Common myeloid progenitor, CD34-positive (primary cell): ENCODE measurements around the gene INPP4B.

ENCODE experiments used
- CTCF ChIA-PET: fragments of 350-600 bp; sonication (Branson Sonifier 250); formaldehyde crosslinking; loops from one replicate; lab custom pipeline; 2021; ENCODE audit warnings: antibody characterized with exemption; lab: Charles Lee
- POLR2A ChIA-PET: fragments of 350-600 bp; sonication (Branson Sonifier 250); formaldehyde crosslinking; loops from one replicate; lab custom pipeline; 2021; ENCODE audit warnings: antibody characterized with exemption; lab: Charles Lee
- DNase-seq, 3 donors: peaks; one replicate each; pipeline versions ENCODE4 v3.0.0 to v3.0.0-alpha.2; 2013
- H3K27ac ChIP-seq, 2 experiments: 1 replicate in 1 of 2; 2 replicates in 1 of 2; pipeline ENCODE4 v1.7.0; 2013; ENCODE audit warnings: inconsistent platforms in 2 of 2, low read length in 2 of 2, mild to moderate bottlenecking in 2 of 2, low read depth in 1 of 2, moderate library complexity in 1 of 2; ENCODE audit not compliant: severe bottlenecking in 2 of 2, insufficient read depth in 1 of 2, poor library complexity in 1 of 2
- H3K27me3 ChIP-seq, 5 experiments: replicated peaks in 2 of 5; 1 replicate in 3 of 5; 2 replicates in 2 of 5; pipeline versions ENCODE4 v1.6.1 to v1.7.0; 2013; ENCODE audit warnings: low read length in 4 of 5, mild to moderate bottlenecking in 2 of 5, moderate library complexity in 2 of 5, inconsistent platforms in 1 of 5; ENCODE audit not compliant: insufficient read depth in 5 of 5, control insufficient read depth in 4 of 5
- H3K36me3 ChIP-seq, 4 experiments: 1 replicate in 2 of 4; 2 replicates in 2 of 4; pipeline versions ENCODE4 v1.6.1 to v1.7.0; 2013; ENCODE audit warnings: low read length in 3 of 4, control low read depth in 1 of 4, mild to moderate bottlenecking in 1 of 4; ENCODE audit not compliant: control insufficient read depth in 4 of 4, insufficient read depth in 4 of 4
- H3K4me1 ChIP-seq, 4 experiments: 1 replicate in 3 of 4; 2 replicates in 1 of 4; pipeline versions ENCODE4 v1.6.1 to v1.7.1; 2013; ENCODE audit warnings: low read length in 3 of 4, mild to moderate bottlenecking in 3 of 4, control low read depth in 1 of 4, inconsistent platforms in 1 of 4, moderate library complexity in 1 of 4; ENCODE audit not compliant: control insufficient read depth in 4 of 4, insufficient read depth in 4 of 4; ENCODE audit errors: control extremely low read depth in 1 of 4
- H3K4me3 ChIP-seq, 7 experiments: 1 replicate in 4 of 7; 2 replicates in 3 of 7; pipeline versions ENCODE4 v1.5.1 to v1.7.0; 2013; ENCODE audit warnings: mild to moderate bottlenecking in 7 of 7, low read length in 6 of 7, moderate library complexity in 6 of 7, inconsistent platforms in 2 of 7, low read depth in 2 of 7, control low read depth in 1 of 7; ENCODE audit not compliant: insufficient read depth in 4 of 7, control insufficient read depth in 1 of 7; ENCODE audit errors: extremely low read depth in 1 of 7
- H3K9me3 ChIP-seq, 5 experiments: 1 replicate in 4 of 5; 2 replicates in 1 of 5; pipeline versions ENCODE4 v1.6.1 to v1.7.1; 2013; ENCODE audit warnings: low read length in 4 of 5, mild to moderate bottlenecking in 2 of 5, inconsistent platforms in 1 of 5, low read depth in 1 of 5, moderate library complexity in 1 of 5; ENCODE audit not compliant: control insufficient read depth in 4 of 5, insufficient read depth in 2 of 5; ENCODE audit errors: control extremely low read depth in 1 of 5
- WGBS: methylation state at CpG from one replicate; pipeline ENCODE4 v1.1.5; 2013; ENCODE audit not compliant: insufficient coverage; 5-methylcytosine and 5-hydroxymethylcytosine counted together

INPP4B gene

DNA sequence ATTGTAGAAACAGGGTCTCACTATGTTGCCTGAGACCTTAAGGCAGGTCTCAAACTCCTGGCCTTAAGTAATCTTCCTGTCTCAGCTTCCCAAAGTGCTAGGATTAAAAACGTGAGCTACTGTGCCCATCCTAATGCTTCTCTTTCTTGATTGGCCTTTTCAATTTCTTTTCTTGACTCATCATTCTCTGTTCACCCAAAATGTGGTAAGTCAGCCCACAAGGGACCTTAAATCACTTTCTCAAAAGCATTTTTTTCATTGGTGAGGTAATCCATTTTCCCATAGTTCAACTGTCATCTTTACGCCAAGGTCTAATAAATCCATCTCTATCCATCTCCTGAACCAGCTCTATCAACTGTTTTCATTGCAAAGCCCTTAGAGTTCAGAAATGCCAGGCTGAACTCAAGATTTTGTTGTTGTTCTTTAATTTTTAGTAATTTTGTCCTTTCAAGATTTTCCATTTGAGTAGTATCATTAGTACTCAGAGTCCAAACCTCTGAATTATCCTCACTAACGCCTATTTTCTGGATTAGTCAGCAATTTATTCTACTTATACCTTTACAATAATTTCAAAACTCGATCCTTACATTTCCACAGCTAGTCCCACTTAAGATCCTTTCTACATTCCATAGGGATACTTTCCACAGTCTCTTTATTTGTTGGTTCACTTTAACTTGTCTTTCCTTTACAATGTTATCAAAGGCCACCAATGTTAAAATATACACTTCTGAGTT is 681.2 kb downstream of the INPP4B start:
- H3K4me1 ChIP-seq: no peaks in the 10 kb centered on the region
- H3K27ac ChIP-seq: no peak overlapping the region
- DNase-seq: no peak
- CTCF ChIA-PET: no interaction called here
- POLR2A ChIA-PET: no interaction called here
- peaks cover 3 to 7% (median 6%) of the 10 kb centered on the region in 4 experiments for H3K36me3 ChIP-seq
- no peaks in the 10 kb centered on the region for H3K27me3 ChIP-seq
- H3K4me3 ChIP-seq: no peak overlapping the region
- WGBS: 96% methylated on average over 3 of the region's 4 CpGs
- H3K9me3 ChIP-seq: peaks cover 0 to 1% (median 0%) of the 10 kb centered on the region in 5 experiments

DNA sequence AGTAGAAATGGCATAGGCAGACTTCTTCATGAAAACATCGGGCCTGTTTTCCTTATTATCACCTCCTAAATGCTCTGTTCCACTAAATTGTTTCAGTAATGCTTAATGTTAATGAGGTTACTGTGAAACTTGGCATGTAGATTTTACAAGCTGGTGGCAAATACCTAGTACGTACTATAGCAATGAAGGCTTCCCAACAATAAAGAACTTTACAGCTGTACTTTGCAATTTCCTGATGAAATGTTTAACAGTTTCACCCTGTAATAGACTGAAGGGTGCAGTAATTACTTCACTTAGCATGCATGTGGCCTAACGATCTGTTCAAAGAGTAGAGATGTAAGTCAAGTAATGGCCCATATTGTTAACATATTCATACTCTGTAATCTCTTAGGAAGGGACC is 685.0 kb downstream of the INPP4B start:
- ChIA-PET CTCF (no interaction called here), POLR2A (no interaction called here)

GRCh38 chr4:142160509-142160908 is 685.6 kb downstream of the INPP4B start:
- Histone ChIP-seq H3K4me1 (no peaks in the 10 kb centered on the region), H3K27me3 (no peaks in the 10 kb centered on the region), H3K9me3 (peaks cover 0 to 1% (median 0%) of the 10 kb centered on the region in 5 experiments), H3K36me3 (peaks cover 3 to 21% (median 12%) of the 10 kb centered on the region in 4 experiments), H3K27ac (no peak overlapping the region), H3K4me3 (no peak overlapping the region)
- 100% methylated on average over 1 of the region's 2 CpGs for WGBS
- DNase-seq: no peak
- CTCF ChIA-PET: no interaction called here
- POLR2A ChIA-PET: no interaction called here

More for the DNA sequence above, 685.0 kb downstream of the INPP4B start:
- Histone ChIP-seq H3K4me3 (no peak overlapping the region), H3K27ac (no peak overlapping the region), H3K27me3 (no peaks in the 10 kb centered on the region), H3K9me3 (peaks cover 0 to 1% (median 0%) of the 10 kb centered on the region in 5 experiments), H3K36me3 (peaks cover 3 to 21% (median 12%) of the 10 kb centered on the region in 4 experiments), H3K4me1 (no peaks in the 10 kb centered on the region)
- WGBS: 100% methylated on average over 1 of the region's 3 CpGs
- no peak for DNase-seq

DNA sequence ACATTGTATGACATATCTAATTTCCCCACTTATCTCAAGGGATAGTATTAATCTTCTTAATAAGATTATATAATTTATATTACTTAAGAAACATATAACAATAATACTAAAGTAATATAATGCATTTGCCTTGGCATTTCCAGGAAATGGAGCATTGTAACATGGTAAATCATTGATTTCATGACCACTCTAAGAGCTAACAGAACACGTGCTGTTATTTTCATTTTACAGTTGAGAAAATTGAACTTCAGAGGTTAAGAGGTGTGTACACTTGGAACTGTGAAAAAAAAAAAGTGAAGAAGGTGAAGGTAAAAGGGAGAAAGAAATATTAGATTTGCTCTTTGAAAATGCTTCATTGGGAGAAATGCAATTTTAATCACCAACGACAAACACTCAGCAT is 687.1 kb downstream of the INPP4B start:
- no peaks in the 10 kb centered on the region for H3K9me3 ChIP-seq
- H3K27ac ChIP-seq: no peak overlapping the region
- ChIA-PET POLR2A (interaction anchor here (0.6 kb wide), 1 partner anchor 64 kb away, joined by 3 read pairs; no protein-coding TSS in a partner anchor), CTCF (no interaction called here)
- WGBS: 90% methylated on average over 1 of the region's 2 CpGs
- H3K4me1 ChIP-seq: no peaks in the 10 kb centered on the region
- H3K4me3 ChIP-seq: no peak overlapping the region
- DNase-seq: no peak
- H3K36me3 ChIP-seq: peaks cover 3 to 21% (median 12%) of the 10 kb centered on the region in 4 experiments
- no peaks in the 10 kb centered on the region for H3K27me3 ChIP-seq

DNA sequence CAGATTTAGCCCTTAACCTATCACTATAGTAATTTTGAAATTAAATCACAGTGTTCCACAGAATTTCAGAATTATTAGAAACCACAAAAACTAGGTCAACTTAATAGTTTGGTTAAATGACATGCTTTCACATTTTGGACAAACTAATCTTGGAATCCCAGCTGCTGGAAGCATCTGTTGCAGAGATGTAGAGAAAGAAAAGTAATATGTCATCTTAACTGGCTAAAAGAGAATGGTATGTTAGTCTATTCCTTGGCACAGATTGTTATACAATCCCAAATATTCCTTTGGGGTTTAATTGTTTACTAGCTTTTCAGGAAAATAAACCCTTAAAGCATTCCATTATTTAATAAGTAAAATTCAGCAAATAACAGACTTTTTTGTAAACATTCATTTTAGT is 689.8 kb downstream of the INPP4B start:
- ChIA-PET CTCF (no interaction called here), POLR2A (no interaction called here)
- Histone ChIP-seq H3K27me3 (no peaks in the 10 kb centered on the region), H3K36me3 (peaks cover 3 to 21% (median 9%) of the 10 kb centered on the region in 4 experiments), H3K4me1 (no peaks in the 10 kb centered on the region), H3K27ac (no peak overlapping the region), H3K4me3 (no peak overlapping the region), H3K9me3 (no peaks in the 10 kb centered on the region)
- no peak for DNase-seq

- H3K4me1 ChIP-seq: no peaks in the 10 kb centered on the region
- 92% methylated on average over 2 of the region's 2 CpGs for WGBS
- H3K27ac ChIP-seq: no peak overlapping the region
- CTCF ChIA-PET: no interaction called here
- peaks cover 0 to 19% (median 8%) of the 10 kb centered on the region in 4 experiments for H3K36me3 ChIP-seq
- no peak overlapping the region for H3K4me3 ChIP-seq
- H3K9me3 ChIP-seq: no peaks in the 10 kb centered on the region
- no peaks in the 10 kb centered on the region for H3K27me3 ChIP-seq
- no peak for DNase-seq
- POLR2A ChIA-PET: interaction anchor here (0.5 kb wide), 1 partner anchor 340 kb away, joined by 3 read pairs; no protein-coding TSS in a partner anchor
These were observed 690.8 kb downstream of the INPP4B start for GRCh38 chr4:142155347-142155746.

- no peak for DNase-seq
- Histone ChIP-seq H3K27ac (no peak overlapping the region), H3K9me3 (no peaks in the 10 kb centered on the region), H3K4me1 (no peaks in the 10 kb centered on the region), H3K27me3 (no peaks in the 10 kb centered on the region), H3K4me3 (no peak overlapping the region), H3K36me3 (peaks cover 0 to 4% (median 2%) of the 10 kb centered on the region in 4 experiments)
- ChIA-PET CTCF (no interaction called here), POLR2A (no interaction called here)
- WGBS: 93% methylated on average over 2 of the region's 3 CpGs
These were observed 695.6 kb downstream of the INPP4B start for GRCh38 chr4:142150483-142150882.
